ENCODE data around the gene INSRR. TPM values are rescaled to one million over a fixed set of nuclear protein-coding genes. Genes with fewer than 3 reads are reported as not detected.

INSRR gene
- total RNA-seq, 1 experiment from 2014 or later, result 0.11 TPM

DNA sequence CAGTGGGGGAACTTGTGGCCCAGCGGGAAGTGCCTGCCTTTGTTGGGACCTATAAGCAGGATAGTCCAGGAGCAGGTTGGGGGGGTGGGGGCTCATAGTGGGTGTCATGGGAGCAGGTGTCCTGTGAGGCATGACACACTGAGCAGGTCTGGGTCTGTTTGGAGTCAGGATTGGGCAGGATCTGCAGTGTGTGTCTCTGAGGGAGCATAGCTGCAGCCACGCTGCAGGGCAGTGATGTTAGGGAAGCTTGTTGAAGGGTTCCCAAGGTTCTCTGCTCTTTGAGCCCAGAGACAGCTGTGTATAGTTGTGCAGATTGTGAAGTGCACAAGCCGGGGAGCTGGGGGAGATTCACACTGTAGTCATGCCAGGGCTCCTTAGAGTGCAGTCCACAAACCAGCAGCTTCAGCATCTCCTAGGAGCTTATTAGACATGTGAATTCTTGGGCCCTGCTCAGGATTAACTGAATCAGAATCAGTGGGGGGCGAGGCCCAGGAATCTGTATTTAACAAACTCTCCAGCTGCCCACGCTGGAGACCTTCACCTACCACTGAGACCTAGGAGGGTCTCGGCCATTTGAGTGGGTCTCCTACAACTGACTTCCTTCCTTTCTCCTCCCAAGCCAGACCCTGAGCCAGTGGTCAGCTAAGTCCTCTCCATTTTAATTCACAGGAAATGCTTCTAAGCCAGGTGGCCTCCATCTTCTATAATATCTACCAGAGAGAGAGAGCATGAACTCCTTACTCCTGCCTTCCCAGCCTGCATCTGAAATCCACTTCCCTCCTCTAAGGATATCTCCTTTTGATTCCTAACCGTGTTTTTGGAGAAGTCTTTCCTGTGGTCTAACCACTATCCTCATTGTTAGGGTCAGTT is 11.1 kb downstream of the INSRR start (continued):
- TF ChIP-seq, protein P1, sequence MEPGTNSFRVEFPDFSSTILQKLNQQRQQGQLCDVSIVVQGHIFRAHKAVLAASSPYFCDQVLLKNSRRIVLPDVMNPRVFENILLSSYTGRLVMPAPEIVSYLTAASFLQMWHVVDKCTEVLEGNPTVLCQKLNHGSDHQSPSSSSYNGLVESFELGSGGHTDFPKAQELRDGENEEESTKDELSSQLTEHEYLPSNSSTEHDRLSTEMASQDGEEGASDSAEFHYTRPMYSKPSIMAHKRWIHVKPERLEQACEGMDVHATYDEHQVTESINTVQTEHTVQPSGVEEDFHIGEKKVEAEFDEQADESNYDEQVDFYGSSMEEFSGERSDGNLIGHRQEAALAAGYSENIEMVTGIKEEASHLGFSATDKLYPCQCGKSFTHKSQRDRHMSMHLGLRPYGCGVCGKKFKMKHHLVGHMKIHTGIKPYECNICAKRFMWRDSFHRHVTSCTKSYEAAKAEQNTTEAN (CRISPR knock-in tag; IDR thresholded peaks at IDR 0.05), result no peak

DNA sequence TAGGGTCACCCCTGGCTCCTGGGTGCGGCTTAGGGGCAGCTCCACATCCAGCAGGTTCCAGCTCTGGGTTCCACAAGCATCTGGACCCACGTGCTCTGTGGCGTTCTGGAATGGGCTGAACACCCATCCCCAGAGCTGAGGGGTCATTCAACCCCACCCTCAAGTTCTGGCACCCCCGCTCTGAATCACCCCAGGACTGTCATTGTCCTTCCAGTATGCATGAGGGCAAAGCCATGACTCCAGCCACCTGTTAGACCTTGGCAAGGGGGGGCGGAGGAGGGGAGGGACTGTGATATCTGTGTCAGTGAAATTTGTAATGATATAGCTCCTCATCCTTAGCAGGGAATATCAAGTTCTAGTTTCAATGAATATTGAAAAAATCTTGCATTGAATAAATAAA is 12.3 kb downstream of the INSRR start:
- peaks cover 100% of the 10 kb centered on the region for H3K27me3 Mint-ChIP-seq (ENCODE audit: low read depth)
- TF ChIP-seq JAZF1 (CRISPR knock-in tag; IDR thresholded peaks at IDR 0.05), result no peak
- no peak for TF ChIP-seq ZNF263 (CRISPR knock-in tag; IDR thresholded peaks at IDR 0.05; ENCODE audit: low read depth)
- TF ChIP-seq IRF2 (CRISPR knock-in tag; IDR thresholded peaks at IDR 0.05; ENCODE audit: borderline replicate concordance, low read depth), result no peak
- no peak for TF ChIP-seq NR2C2 (CRISPR knock-in tag; IDR thresholded peaks at IDR 0.05)
- TF ChIP-seq, protein P2, sequence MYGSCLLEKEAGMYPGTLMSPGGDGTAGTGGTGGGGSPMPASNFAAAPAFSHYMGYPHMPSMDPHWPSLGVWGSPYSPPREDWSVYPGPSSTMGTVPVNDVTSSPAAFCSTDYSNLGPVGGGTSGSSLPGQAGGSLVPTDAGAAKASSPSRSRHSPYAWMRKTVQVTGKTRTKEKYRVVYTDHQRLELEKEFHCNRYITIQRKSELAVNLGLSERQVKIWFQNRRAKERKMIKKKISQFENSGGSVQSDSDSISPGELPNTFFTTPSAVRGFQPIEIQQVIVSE (CRISPR knock-in tag; IDR thresholded peaks at IDR 0.05; ENCODE audit: borderline replicate concordance), result no peak
- no peak for TF ChIP-seq FOXJ3 (CRISPR knock-in tag; IDR thresholded peaks at IDR 0.05; ENCODE audit: borderline replicate concordance)
- TF ChIP-seq, protein P3, sequence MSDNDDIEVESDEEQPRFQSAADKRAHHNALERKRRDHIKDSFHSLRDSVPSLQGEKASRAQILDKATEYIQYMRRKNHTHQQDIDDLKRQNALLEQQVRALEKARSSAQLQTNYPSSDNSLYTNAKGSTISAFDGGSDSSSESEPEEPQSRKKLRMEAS (CRISPR knock-in tag; IDR thresholded peaks at IDR 0.05), result no peak
- no peak for TF ChIP-seq MYBL2 (CRISPR knock-in tag; IDR thresholded peaks at IDR 0.05)
- TF ChIP-seq, protein P4, sequence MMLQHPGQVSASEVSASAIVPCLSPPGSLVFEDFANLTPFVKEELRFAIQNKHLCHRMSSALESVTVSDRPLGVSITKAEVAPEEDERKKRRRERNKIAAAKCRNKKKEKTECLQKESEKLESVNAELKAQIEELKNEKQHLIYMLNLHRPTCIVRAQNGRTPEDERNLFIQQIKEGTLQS (CRISPR knock-in tag; conservative IDR thresholded peaks at IDR 0.05), result no peak
- TF ChIP-seq FOXP1 (CRISPR knock-in tag; IDR thresholded peaks at IDR 0.05; ENCODE audit: borderline replicate concordance), result no peak
- TF ChIP-seq, protein P5, sequence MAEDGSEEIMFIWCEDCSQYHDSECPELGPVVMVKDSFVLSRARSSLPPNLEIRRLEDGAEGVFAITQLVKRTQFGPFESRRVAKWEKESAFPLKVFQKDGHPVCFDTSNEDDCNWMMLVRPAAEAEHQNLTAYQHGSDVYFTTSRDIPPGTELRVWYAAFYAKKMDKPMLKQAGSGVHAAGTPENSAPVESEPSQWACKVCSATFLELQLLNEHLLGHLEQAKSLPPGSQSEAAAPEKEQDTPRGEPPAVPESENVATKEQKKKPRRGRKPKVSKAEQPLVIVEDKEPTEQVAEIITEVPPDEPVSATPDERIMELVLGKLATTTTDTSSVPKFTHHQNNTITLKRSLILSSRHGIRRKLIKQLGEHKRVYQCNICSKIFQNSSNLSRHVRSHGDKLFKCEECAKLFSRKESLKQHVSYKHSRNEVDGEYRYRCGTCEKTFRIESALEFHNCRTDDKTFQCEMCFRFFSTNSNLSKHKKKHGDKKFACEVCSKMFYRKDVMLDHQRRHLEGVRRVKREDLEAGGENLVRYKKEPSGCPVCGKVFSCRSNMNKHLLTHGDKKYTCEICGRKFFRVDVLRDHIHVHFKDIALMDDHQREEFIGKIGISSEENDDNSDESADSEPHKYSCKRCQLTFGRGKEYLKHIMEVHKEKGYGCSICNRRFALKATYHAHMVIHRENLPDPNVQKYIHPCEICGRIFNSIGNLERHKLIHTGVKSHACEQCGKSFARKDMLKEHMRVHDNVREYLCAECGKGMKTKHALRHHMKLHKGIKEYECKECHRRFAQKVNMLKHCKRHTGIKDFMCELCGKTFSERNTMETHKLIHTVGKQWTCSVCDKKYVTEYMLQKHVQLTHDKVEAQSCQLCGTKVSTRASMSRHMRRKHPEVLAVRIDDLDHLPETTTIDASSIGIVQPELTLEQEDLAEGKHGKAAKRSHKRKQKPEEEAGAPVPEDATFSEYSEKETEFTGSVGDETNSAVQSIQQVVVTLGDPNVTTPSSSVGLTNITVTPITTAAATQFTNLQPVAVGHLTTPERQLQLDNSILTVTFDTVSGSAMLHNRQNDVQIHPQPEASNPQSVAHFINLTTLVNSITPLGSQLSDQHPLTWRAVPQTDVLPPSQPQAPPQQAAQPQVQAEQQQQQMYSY (CRISPR knock-in tag; IDR thresholded peaks at IDR 0.05), result no peak
- no peak for TF ChIP-seq MXD4 (CRISPR knock-in tag; IDR thresholded peaks at IDR 0.05; ENCODE audit: borderline replicate concordance)
- TF ChIP-seq HMGA2 (CRISPR knock-in tag; IDR thresholded peaks at IDR 0.05), result no peak
- no peak for TF ChIP-seq GRHL2 (CRISPR knock-in tag; IDR thresholded peaks at IDR 0.05; ENCODE audit: insufficient replicate concordance, severe bottlenecking)
- TF ChIP-seq TEAD1 (CRISPR knock-in tag; IDR thresholded peaks at IDR 0.05), result no peak
- no peak for TF ChIP-seq SMAD3 (CRISPR knock-in tag; IDR thresholded peaks at IDR 0.05; ENCODE audit: borderline replicate concordance)
- no peak for TF ChIP-seq TEAD4 (CRISPR knock-in tag; IDR thresholded peaks at IDR 0.05)
- TF ChIP-seq, protein P6, sequence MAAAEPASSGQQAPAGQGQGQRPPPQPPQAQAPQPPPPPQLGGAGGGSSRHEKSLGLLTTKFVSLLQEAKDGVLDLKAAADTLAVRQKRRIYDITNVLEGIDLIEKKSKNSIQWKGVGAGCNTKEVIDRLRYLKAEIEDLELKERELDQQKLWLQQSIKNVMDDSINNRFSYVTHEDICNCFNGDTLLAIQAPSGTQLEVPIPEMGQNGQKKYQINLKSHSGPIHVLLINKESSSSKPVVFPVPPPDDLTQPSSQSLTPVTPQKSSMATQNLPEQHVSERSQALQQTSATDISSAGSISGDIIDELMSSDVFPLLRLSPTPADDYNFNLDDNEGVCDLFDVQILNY (CRISPR knock-in tag; IDR thresholded peaks at IDR 0.05), result no peak
- no peak for TF ChIP-seq ZBTB21 (CRISPR knock-in tag; IDR thresholded peaks at IDR 0.05; ENCODE audit: borderline replicate concordance)
- TF ChIP-seq, protein P7, sequence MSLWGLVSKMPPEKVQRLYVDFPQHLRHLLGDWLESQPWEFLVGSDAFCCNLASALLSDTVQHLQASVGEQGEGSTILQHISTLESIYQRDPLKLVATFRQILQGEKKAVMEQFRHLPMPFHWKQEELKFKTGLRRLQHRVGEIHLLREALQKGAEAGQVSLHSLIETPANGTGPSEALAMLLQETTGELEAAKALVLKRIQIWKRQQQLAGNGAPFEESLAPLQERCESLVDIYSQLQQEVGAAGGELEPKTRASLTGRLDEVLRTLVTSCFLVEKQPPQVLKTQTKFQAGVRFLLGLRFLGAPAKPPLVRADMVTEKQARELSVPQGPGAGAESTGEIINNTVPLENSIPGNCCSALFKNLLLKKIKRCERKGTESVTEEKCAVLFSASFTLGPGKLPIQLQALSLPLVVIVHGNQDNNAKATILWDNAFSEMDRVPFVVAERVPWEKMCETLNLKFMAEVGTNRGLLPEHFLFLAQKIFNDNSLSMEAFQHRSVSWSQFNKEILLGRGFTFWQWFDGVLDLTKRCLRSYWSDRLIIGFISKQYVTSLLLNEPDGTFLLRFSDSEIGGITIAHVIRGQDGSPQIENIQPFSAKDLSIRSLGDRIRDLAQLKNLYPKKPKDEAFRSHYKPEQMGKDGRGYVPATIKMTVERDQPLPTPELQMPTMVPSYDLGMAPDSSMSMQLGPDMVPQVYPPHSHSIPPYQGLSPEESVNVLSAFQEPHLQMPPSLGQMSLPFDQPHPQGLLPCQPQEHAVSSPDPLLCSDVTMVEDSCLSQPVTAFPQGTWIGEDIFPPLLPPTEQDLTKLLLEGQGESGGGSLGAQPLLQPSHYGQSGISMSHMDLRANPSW (CRISPR knock-in tag; conservative IDR thresholded peaks at IDR 0.05; ENCODE audit: low read depth), result no peak
- CTCF ChIA-PET, result interaction anchor here (0.6 to 6.1 kb wide), 6 partner anchors 8 to 133 kb away, joined by 3 to 81 read pairs (median 3); partner anchors contain the start of genes INSRR, LRRC71 and NTRK1
- peaks cover 16% of the 10 kb centered on the region for H3K4me1 Mint-ChIP-seq
- POLR2A ChIA-PET, result no interaction called here
- ATAC-seq, result no peak
- no peaks in the 10 kb centered on the region for H3K9me3 Mint-ChIP-seq
- DNase-seq (ENCODE audit: low spot score), result no peak
- H3K27ac Mint-ChIP-seq, result no peak overlapping the region
- H3K36me3 Mint-ChIP-seq, result no peaks in the 10 kb centered on the region
- H3K4me3 Mint-ChIP-seq, result no peak overlapping the region
